Endothelial cell of umbilical vein (primary cell): ENCODE data around the gene SSR2.

Experiments used
- GATA2 ChIP-seq: IDR thresholded peaks from 2 replicates; pipeline ENCODE4 v1.7.0; 2011; ENCODE audit warnings: low read depth, mild to moderate bottlenecking, moderate library complexity, mixed read lengths, low read length; ENCODE audit not compliant: insufficient read length, insufficient read depth
- POLR2A ChIP-seq: IDR thresholded peaks from 2 replicates; pipeline ENCODE4 v1.6.1; 2012; ENCODE audit warnings: low read depth, mild to moderate bottlenecking, control low read depth, low read length
- TF ChIP-seq, protein P1 (sequence below), 2 donors: IDR thresholded peaks; 1 replicate in 1 of 2; 2 replicates in 1 of 2; pipeline ENCODE4 v1.5.1; 2011; ENCODE audit warnings: low read length in 2 of 2, mild to moderate bottlenecking in 2 of 2, moderate library complexity in 2 of 2, control low read depth in 1 of 2, inconsistent platforms in 1 of 2, low read depth in 1 of 2; ENCODE audit not compliant: insufficient read depth in 1 of 2; ENCODE audit errors: extremely low read depth in 1 of 2

DNA sequence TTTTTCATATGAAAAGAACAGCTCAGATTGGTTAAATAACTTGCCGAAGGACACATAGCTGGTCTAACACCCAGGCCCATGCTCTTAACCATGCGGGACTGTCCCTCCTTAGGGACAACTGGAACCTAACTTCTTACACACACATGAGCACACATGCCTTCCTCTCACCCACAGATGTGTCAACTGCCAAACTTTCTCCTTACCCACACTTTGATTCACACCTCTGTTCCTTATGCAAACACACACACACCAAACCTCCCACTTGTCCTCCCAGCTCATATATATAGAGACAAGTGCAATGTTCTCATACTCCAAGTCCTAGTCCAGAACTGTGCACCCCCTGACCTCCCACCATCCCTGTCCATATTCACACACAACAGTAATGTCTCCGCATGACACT lies 44.5 kb upstream of the SSR2 start:
- TF ChIP-seq POLR2A = no peak
- TF ChIP-seq, protein P1, sequence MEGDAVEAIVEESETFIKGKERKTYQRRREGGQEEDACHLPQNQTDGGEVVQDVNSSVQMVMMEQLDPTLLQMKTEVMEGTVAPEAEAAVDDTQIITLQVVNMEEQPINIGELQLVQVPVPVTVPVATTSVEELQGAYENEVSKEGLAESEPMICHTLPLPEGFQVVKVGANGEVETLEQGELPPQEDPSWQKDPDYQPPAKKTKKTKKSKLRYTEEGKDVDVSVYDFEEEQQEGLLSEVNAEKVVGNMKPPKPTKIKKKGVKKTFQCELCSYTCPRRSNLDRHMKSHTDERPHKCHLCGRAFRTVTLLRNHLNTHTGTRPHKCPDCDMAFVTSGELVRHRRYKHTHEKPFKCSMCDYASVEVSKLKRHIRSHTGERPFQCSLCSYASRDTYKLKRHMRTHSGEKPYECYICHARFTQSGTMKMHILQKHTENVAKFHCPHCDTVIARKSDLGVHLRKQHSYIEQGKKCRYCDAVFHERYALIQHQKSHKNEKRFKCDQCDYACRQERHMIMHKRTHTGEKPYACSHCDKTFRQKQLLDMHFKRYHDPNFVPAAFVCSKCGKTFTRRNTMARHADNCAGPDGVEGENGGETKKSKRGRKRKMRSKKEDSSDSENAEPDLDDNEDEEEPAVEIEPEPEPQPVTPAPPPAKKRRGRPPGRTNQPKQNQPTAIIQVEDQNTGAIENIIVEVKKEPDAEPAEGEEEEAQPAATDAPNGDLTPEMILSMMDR (IDR thresholded peaks at IDR 0.05; ENCODE audit: extremely low read depth in 1 of 2, insufficient read depth in 1 of 2, low read depth in 1 of 2, low read length in 2 of 2) = no peak
- TF ChIP-seq GATA2 = no peak
